GM19324 (cell line): Measurements from ENCODE around the gene ADH6.
"Not testable (repeated sequence)": the region's sequence is repeated elsewhere in the genome, so short reads cannot be mapped to it uniquely, and the experiment has no call there.

Source experiments
- ATAC-seq: cut with Tn5 transposase; IDR thresholded peaks from one replicate; pipeline ENCODE4 v1.9.1; 2021; ENCODE audit warnings: mild to moderate bottlenecking, moderate library complexity; ENCODE audit not compliant: unreplicated experiment, low FRiP score

ADH6 gene

DNA sequence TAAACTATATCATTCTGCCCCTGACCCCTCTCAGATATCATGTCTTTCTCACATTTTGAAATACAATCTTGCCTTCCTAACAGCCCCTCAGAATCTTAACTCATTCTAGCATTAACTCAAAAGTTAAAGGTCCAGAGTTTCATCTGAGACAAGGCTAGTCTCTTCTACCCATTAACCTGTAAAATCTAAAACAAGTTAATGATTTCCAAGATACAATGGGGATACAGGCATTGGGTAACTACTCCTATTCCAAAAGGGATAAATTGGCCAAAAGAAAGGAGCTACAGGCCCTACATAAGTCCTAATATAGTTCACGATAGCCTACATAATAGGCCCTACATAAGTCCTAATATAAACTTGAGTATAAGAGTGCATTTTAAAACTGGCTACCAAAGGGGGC is 18.9 kb downstream of the ADH6 start:
- ATAC-seq = no peak

- no peak for ATAC-seq
Measured at GRCh38 chr4:99190336-99190735, 28.7 kb downstream of the ADH6 start.

- not testable (repeated sequence) for ATAC-seq
Measured at GRCh38 chr4:99189900-99190299, 29.1 kb downstream of the ADH6 start.

- ATAC-seq = no peak
Measured at GRCh38 chr4:99186029-99186428, 33.0 kb downstream of the ADH6 start.

GRCh38 chr4:99185581-99185980 is 33.5 kb downstream of the ADH6 start:
- no peak for ATAC-seq

DNA sequence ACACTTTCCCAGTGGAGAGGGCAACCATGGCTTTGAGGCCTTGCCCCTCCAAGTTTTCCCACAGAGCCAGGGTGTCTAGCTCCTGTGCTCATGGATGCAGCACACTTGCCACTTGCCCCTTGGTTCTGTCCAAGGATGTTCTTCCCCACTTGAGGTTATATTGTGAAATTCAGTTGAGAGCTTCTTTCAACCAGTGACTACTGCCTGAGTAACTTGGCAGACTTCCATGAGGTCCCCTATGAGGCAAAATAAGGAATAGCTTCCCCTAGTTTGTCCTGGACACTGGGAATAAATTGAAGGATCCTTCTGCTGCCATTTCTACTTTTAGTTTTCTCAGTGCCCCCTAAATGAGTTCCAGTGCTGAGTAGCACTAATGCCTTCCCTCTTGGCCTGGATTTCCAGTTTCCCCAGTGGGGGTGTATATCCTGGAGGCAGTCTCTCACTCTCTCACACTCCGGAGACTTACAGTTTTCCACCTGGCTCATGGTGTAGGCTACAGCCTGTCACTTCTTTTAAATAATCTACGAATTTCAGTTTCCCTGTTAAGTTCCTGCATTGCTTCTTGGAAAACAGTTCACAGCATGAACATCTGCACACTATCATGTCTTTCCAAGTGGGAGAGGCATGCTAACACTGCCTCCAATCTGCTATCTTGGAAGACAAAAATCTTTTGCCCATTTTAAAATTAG is 38.5 kb downstream of the ADH6 start:
- no peak for ATAC-seq

DNA sequence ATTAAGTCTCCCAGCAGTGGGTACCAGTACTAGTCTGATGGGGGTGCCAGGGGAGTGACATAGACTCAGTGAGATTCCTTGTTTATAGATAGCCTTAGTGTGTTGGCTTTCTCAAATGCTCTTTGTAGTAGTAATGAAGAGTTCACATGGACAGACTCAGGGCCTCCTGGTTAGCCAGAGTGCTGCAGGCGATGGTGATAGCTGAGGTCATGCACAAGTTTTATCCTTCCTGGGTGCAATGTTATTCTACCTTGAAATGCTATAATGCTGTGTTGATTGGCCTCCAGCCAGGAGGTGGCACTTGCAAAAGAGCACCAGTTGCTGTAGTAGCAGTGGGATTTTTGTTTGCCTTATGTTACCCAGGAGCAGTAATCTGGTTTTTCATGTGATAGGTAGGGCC is 39.4 kb downstream of the ADH6 start:
- no peak for ATAC-seq

- ATAC-seq = no peak
Measured at GRCh38 chr4:99179178-99179577, 39.9 kb downstream of the ADH6 start.

- no peak for ATAC-seq
Measured at GRCh38 chr4:99166544-99166943, 52.5 kb downstream of the ADH6 start.

- no peak for ATAC-seq
Measured at GRCh38 chr4:99165978-99166377, 53.1 kb downstream of the ADH6 start.

DNA sequence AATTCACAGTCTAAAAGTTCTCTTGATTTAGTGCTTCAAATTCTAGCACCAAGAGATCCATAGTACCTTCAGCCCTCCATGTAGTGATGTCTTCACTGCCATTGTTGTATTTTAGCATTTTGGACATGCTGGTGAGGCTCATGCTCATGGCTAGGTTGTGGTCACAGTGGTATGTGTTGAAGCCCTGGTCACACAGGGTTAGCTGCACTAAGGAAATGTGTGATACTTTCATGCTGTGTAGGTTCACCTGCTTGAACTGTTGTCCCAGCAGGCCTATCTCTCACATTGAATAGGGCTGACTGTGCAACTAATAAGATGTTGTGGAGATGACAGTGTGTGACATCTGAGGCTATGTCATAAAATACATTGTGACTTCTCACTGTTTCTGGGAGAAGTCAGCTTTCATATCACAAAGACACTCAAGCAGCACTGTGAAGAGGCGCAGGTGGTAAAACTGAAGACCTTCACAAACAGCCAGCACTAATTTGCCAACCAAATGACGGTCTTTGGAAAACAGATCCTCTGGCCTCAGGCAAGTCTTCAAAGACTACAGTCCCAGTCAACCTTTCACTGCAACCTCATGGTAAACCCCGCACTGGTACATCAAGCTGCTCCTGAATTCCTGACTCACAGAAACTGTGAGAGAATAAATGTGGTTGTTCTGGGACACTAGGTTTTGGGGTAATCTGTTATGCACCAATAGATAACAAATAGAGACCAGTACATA is 57.5 kb downstream of the ADH6 start:
- ATAC-seq = no peak

- ATAC-seq = no peak
Measured at GRCh38 chr4:99159699-99160098, 59.3 kb downstream of the ADH6 start.

- ATAC-seq = no peak
Measured at GRCh38 chr4:99157478-99157935, 61.5 kb downstream of the ADH6 start.

DNA sequence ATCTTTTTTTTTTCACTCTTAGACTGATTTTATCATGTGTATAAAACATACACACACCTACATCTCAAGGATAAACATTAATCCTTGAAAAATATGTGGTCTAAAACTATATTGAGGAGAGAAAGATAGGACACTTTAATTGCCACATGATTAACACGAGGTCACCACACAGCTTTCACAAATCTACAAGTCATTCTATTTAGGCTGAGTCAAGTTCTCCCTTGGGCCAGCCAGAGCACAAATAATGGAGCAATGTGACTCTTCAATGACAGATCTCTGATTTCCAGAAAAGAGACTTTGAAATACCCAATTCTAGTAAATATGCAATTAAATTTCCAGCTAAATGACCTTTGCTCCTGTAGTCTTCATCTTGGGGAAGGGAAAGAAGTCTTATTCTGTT is 62.1 kb downstream of the ADH6 start:
- ATAC-seq = no peak

DNA sequence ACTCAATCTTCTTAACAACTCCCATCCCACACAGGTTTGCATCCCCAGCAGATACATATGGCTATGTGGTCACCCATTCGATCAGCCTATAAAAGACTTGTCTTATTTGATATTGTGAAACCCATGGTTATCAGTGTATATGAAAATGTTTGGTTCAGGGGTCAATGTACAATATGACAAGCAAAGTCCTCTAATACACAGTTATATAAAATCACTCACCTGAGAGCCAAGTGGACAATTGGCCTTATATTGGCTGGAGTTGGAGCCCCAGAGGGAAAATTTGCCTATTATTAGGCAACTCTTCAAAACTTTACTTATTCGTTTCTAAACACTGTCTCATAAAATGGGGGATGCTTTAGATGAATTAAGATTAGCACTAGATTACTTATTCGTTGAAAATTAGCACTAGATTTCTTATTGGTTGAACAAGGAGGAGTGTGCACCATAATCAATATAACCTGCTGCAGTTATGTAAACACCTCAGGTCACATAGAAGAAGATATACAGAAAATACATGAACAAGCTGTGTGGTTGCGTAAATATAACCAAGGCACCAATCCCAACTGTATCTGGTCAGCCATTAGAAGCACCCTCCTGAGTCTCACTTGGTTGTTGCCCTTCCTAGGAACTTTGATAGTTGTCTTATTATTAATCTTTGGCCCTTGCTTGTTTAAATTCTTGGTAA is 64.2 kb downstream of the ADH6 start:
- no peak for ATAC-seq
